ENCODE results near the gene COX7A2.
A peak's percentile ranks its signal among the peaks of the same experiment; 100 is the strongest.

COX7A2 gene

DNA sequence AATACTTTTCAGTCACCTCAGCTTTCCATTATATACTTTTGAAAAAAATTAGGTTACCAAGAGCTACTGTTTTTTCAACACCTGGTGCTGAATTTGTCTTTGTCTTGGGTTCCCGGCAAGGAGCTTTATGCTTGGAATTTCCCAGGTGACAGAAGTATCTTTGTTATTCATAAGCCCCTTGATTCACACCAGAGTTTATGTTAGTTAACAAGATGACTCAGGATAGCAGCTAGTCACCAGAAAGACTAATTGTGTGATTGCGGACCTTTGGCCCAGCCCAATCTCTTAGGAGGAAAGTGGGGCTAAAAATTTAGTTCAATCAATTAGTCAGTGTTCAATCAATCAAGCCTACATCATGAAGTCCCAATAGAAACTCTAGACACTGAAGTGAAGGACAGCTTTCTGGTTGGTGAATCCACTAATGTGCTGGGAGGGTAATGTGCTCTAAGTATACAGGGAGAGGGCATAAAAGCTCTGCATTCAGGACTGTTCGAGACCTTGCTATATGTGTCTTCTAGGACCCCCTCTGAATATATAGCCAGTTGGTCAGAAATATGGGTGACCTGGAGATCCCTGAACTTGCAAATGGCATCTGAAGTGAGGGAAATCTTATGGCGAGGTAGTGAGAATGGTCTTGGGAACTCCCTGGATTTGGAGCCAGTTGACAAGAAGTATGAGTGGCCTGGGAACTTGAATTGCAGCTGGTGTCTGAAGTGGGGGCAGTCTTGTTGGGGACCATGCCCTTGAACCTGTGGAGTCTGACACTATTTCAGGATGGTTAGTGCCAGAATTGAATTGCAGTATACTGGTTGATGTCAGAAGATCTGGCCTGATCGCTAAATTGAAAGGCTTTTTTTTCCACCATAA lies 24.8 kb upstream of the COX7A2 start:
- DNase-seq (ENCODE audit: low spot score), result no peak

- DNase-seq (ENCODE audit: low spot score), result no peak
These were observed 23.9 kb upstream of the COX7A2 start for GRCh38 chr6:75267461-75267860.

DNA sequence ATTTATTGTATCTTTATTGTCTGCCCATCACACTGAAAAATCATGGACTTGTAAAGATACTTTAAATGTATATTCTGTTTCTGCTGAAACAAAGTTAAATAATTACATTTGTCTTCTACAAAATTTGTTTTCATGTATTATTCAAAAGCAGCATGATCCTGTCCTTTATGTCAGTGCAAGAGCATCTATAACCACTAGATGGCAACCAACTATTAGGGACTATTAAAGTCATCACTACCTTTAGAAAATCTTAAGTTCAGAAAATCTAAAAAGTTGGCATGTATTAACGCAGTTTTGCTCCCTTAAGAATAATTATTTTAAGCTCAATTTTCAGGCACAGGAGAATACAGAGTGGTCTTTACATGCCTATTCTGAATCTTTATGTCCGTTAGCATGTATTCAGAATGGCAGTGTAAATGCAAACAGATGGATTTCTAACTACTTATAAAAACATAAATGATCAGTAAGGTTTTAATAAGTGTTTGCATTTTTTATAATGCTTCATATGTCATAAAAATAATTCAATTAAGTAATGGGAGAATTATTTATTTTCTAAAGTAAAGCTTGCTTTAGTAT lies 23.2 kb upstream of the COX7A2 start:
- DNase-seq (ENCODE audit: low spot score), result no peak

DNA sequence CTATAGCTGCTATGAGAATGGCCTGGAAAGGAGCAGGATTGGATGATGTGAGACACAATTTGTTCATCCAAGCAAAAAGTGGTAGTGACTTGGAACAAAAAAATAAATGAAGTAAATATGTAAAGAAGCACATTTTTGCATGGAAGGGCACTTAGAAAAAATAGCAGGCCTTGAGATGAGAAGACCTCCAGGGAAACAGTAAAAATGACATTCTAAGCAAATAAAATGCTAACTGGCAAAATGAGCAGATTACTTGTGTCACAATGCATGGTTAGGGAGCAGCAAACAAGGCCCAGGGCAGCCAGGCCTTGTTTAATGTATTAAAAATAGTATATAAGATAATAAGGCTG lies 19.8 kb upstream of the COX7A2 start:
- DNase-seq (ENCODE audit: low spot score), result no peak

GRCh38 chr6:75262716-75263400 lies 19.3 kb upstream of the COX7A2 start:
- no peak for DNase-seq (ENCODE audit: low spot score)

DNA sequence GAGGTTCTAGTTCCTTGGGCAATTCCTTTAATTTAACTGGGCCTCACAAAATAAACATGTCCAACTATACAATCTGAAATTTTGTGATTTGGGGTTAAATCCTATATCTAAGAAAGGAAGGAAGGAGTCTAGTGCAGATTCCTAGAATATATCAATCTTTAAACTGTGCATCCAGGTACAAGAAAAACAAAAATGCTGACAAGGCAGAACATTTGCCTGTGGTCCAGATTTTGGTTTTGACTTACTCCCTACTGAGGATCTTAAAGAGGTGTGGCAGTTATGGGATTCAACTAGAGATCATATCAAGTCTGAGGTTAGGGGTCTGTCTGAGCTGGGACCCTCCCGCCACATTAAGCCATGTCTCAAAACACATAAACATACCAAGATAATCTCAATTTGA lies 17.7 kb upstream of the COX7A2 start:
- no peak for DNase-seq (ENCODE audit: low spot score)

DNA sequence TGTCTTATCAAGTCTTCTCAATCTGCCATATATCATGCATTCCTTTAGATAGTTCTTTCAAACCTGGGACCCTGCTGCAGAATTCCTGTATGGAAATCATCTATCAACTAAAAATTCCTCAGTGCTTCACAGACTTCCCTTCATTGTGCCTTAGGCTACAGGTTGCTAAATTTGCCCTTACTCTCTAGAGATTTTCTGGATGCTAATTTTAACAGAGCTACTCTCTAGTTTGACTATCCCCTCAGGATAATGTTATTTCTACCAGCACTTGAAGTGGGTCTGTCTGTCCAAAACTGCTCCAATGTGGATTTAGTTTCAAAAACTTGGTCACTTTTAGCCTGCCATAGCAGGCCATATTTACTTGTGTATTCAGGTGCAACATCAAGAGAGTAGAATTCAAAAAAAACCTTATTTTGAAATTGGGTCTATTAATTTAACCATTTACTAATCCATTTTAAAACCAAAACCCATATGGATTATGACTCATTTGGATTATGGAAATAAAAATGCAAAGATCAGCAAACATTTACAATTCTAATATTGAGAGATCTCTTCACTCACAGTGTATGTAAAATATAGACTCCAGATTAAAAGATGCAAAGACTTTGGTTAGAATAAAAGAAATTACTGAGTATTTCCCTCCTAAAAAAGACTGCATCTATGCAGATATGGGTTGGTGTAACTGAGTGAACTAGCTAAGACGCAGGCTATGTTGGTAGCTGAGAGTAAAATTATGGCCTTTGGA lies 13.9 kb upstream of the COX7A2 start:
- DNase-seq (ENCODE audit: low spot score), result no peak

- no peak for DNase-seq (ENCODE audit: low spot score)
These were observed 7.0 kb upstream of the COX7A2 start for GRCh38 chr6:75250552-75250951.

GRCh38 chr6:75249837-75250236 lies 6.2 kb upstream of the COX7A2 start:
- no peak for DNase-seq (ENCODE audit: low spot score)

DNA sequence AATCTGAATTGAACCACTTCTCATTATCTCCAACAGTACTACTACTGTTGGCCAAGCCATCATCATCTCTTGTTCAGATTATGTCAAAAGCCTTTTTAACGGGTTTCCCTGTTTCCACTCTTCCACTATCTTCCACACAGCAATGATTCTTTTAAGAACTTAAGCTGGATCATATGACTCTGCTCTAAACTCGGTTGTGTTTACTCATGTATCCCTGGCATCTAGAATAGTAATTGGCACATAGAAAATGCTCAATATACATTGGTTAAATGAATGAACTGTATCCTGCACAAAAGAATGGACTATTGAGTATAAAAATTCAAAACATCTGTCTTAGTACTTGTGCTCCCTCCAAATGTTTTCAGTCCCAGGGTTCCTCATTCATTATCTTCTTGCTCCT lies 2.8 kb upstream of the COX7A2 start:
- no peak for DNase-seq (ENCODE audit: low spot score)

DNA sequence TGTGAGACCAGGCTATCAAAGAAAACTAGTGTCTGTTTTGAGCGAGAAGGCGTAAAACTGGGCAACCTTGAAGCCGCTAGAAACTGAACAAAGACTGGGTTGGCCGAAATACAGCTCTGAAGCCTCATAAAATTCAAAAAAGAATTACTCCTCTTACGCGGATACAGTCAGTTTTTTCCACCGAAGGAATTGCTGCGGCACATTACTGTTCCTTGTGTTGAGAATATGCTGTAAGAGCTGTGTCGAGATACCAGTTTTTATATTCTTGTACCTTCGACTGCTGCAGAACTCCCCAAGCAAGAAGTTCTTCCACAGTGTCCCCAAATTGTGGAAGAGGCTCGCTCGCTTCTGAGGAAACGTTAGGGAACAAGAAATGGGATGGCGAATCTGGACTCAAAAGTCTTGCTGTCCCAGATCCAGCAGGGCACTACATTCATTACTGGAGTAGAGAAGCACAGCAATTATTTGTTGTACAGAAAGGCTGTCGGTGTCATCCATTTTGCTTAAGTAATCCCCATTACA lies 523 bp upstream of the COX7A2 start:
- DNase-seq (ENCODE audit: low spot score), result peak; percentile 3

GRCh38 chr6:75236630-75237029 lies 7.0 kb downstream of the COX7A2 start:
- no peak for DNase-seq (ENCODE audit: low spot score)

- DNase-seq (ENCODE audit: low spot score), result no peak
These were observed 8.3 kb downstream of the COX7A2 start for GRCh38 chr6:75235271-75235670.

DNA sequence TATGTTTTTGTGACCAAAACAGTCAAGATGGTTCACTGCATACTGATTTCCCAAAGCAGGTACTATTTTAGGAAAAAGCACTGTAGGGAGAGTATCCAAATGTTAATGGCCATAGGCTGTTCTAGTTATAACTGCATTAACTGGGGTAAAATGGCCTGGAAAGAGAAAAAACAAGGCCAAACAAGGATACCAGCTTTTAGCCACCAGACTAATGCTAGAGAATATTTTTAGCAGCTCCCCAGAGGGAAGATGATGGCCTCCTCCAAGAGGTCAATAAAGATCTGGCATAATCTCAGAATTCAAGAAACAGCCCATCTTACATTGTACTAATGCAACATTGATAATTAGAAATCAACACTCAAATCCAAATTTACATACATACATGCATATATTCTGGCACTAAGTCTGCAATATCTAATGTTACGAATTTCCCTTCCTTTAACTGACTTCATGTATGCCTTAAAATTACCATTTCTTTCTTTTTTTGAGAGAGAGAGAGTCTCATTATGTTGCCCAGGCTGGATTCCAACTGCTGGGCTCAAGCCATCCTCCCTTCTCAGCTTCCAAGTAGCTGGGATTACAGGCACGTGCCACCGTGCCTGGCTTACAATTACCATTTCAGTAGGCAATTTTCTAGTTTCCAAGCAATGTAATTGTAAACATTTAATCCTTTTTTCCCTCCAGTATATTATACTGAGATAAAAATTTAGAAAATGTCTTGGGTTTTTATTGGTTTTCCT lies 9.3 kb downstream of the COX7A2 start:
- DNase-seq (ENCODE audit: low spot score), result no peak

DNA sequence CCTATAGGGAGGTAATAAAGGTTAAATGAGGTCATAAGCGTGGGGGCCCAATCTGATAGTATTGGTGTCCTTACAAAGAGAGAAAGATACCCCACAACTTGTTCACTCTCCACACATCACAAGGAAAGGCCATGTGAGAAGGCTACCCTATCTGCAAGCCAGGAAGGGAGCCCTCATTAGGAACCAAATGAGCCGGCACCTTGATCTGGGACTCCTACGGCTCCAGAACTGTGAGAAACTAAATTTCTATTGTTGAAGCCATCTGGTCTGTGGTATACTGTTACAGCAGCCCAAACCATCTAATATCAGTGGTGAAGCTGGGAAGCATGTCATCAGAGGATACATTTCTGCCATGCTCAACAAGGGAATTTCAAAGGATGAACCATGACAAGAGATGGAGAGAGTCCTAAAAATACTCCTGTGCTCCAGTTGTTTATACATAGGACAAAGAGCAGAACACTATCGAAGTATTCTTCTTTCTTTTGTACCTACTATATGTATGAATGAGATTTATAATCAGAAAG lies 10.4 kb downstream of the COX7A2 start:
- DNase-seq (ENCODE audit: low spot score), result no peak

- peak; percentile 55 for DNase-seq (ENCODE audit: low spot score)
These were observed 12.9 kb downstream of the COX7A2 start for GRCh38 chr6:75230484-75231325.

DNA sequence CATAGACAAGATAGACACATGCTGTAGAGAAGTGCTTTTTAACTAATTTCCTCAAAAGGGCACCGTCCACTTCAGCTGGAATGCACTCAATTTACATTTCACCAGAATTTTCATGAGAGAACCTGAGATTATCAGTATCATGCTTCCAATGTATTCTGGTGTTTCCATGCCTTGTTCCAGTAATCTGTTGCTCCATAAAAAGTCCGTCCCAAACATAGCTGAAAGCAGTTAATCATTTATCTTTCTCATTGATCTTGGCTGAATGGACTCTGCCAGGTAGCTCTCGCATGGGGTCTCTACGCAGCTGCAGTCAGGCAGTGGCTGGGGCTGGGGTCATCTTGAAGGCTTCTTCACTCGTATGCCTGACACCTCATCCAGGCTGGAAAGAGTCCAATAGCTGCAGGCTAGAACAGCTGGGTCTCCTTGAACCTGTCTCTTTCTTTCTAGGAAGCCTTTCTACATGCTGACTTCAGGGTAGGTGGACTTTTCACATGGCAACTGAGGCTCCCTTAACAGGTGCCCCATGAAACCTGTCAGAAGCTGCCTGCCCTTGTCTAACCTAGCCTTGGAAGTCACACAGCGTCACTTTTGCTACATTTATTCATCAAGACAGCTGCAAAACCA lies 19.2 kb downstream of the COX7A2 start:
- DNase-seq (ENCODE audit: low spot score), result no peak

DNA sequence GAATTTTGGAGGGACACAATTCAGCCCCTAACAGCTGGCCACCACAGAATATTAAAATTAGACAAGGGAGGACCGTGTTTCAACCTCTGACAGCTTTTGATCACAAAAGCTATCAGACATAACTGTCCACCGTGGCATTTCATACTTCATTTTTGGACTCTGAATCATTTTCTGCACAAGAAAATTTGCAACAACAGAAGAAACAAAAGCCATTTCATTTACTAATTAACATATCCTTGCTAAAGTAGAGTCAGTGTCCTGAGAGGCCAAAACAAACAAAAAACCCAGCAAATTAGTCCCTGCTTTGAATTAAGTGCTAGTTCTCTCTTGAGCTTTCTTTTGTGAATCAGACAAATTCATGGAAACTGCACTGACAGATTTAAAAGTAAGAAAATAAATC lies 20.2 kb downstream of the COX7A2 start:
- no peak for DNase-seq (ENCODE audit: low spot score)

- DNase-seq (ENCODE audit: low spot score), result no peak
These were observed 21.3 kb downstream of the COX7A2 start for GRCh38 chr6:75222261-75222660.

DNA sequence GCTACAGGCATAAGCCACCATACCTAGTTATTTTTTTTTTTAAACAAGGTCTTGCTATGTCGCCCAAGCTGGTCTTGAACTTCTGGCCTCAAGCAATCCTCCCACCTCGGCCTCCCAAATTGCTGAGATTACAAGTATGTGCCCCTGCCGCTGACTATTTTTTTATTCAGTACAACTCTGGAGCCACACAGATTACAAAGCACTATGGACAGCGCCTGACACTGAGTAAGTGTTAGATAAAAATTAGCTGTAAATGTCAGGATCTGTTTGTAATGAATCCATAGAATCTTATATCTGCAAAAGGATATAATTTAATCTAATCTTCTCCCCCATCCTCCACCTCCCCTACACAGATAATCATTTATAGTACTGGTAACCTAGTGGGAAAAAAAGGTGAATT lies 22.5 kb downstream of the COX7A2 start:
- no peak for DNase-seq (ENCODE audit: low spot score)

All from AG08396 (cell line).